Mesodermal cell (in vitro differentiated cells): ENCODE data around the gene SPSB1.

Experiments
- H3K27ac ChIP-seq: 2 replicates; pipeline ENCODE4 v1.7.0; 2013; ENCODE audit warnings: mild to moderate bottlenecking, low read depth, low read length, moderate library complexity; ENCODE audit not compliant: severe bottlenecking
- H3K36me3 ChIP-seq: 2 replicates; pipeline ENCODE4 v1.7.1; 2013; ENCODE audit warnings: mild to moderate bottlenecking, low read length, moderate library complexity; ENCODE audit not compliant: control insufficient read depth, insufficient read depth
- H3K4me1 ChIP-seq: one replicate; pipeline ENCODE4 v1.7.1; 2013; ENCODE audit warnings: mild to moderate bottlenecking, low read length; ENCODE audit not compliant: insufficient read depth, control insufficient read depth, poor library complexity, severe bottlenecking
- H3K4me3 ChIP-seq: 2 replicates; pipeline ENCODE4 v1.7.0; 2013; ENCODE audit warnings: low read length, control low read depth, mild to moderate bottlenecking; ENCODE audit not compliant: insufficient read depth, poor library complexity, severe bottlenecking; ENCODE audit errors: extremely low read depth
- H3K9me3 ChIP-seq: 2 replicates; pipeline ENCODE4 v1.7.1; 2013; ENCODE audit warnings: mild to moderate bottlenecking, low read length, moderate library complexity; ENCODE audit not compliant: control insufficient read depth
- WGBS, 2 experiments: methylation state at CpG; one replicate each; pipeline ENCODE4 v1.1.5; 2013; ENCODE audit warnings: missing lambda C conversion rate in 2 of 2; ENCODE audit not compliant: insufficient coverage in 2 of 2; 5-methylcytosine and 5-hydroxymethylcytosine counted together

SPSB1 gene

DNA sequence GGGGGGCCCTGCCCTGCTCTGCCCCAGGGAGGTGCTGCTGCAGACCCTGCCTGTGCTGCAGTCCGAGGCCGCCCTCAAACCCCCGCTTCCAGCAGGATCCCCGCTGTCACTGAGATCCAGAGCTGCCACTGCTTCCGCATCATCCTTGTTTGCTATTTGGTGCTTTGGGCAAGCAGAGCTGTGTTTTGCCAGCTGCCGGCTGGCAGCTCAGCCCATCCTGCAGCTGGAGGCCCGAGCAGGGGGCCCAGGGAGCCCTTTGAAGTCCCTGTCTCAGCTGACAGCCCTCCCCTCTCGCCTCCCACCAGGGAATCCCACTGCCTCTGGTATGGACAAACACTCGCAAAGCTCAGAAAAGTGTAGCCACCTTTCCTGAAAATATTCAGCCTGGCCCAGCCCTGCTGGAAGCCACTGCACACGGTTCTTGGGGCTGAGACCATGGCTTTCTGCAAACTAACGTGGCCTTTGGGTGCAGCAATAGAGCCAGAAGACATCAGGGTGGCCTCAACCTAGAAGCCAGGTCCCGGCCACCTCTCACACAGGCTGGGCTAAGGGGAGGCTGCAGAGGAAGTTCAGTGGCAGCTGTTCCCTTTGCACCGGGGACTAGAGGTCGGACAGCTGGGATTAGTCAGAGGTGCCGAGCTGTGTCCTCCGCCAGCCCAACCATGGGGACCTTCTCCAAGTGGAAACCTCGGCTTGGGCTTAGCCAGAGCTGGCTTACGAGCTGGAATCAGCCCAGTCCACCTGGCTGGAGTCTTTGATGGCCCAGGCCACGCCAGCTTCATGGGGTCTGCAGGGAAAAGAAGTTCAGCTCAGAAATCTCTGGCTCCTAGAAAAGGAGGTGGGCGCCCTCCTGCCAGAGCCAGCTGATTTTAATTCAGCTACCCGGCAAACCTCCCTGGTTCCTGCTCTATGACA, 107.1 kb downstream of the SPSB1 start:
- 69 to 72% methylated on average over 19 of the region's 21 CpGs for WGBS, 2 experiments
- H3K36me3 ChIP-seq, result no peaks in the 10 kb centered on the region
- H3K4me3 ChIP-seq, result no peak overlapping the region
- H3K9me3 ChIP-seq, result peaks cover 6% of the 10 kb centered on the region
- H3K27ac ChIP-seq, result no peak overlapping the region
- peaks cover 45% of the 10 kb centered on the region for H3K4me1 ChIP-seq

DNA sequence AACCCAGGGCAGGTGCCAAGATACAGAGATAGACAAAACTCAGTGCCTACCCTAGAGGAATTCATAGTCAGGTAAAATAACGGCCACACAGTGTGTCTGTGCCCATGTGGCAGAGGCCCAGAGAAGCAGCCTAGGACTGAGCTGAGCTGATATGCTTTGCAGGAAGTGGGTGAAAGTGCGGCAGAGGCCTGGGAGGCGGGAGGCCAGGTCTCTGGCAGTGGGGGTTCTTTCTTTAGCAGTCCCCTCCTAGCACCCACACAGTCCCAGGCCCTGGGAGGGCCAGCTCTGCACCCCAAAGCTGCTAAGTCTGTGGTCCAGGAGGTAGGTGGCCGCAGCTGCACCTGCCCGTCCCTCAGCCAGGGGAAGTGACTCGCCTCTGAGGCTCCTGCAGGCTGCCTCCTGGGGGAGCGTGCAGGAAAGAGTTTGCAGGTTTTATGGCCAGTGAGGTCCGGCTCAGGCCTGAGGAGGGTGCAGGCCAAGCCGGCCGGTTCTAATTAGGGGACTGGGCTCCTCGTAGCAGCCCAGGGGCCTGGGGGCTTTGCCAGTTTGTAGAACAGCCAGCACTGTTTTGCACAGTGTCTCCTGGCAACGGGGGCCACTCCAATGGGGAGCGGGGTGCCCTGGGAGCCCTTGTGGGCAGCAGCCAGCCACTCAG, 107.9 kb downstream of the SPSB1 start:
- Histone ChIP-seq H3K4me3 (no peak overlapping the region), H3K9me3 (no peaks in the 10 kb centered on the region), H3K27ac (no peak overlapping the region), H3K36me3 (no peaks in the 10 kb centered on the region), H3K4me1 (peaks cover 45% of the 10 kb centered on the region)
- 81 to 85% methylated on average over 11 to 13 of the region's 13 CpGs for WGBS, 2 experiments

DNA sequence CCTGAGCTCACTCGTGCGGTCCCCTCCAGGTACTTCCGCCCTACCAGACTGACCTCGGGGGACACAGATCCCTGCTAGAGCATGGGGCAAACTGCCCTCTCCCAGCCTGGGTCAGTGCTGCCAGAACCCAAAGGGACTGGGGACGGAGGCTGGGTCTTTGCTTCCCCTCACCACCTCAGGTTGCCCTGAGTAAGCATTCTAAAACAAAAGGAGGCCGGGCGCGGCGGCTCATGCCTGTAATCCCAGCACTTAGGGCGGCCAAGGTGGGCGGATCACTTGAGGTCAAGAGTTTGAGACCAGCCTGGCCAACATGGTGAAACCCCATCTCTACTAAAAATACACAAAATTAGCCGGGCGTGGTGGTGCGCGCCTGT, 108.4 kb downstream of the SPSB1 start:
- H3K4me1 ChIP-seq, result peaks cover 45% of the 10 kb centered on the region
- no peaks in the 10 kb centered on the region for H3K9me3 ChIP-seq
- H3K36me3 ChIP-seq, result no peaks in the 10 kb centered on the region
- no peak overlapping the region for H3K4me3 ChIP-seq
- no peak overlapping the region for H3K27ac ChIP-seq
- WGBS, 2 experiments, result 95 to 99% methylated on average over 11 to 15 of the region's 15 CpGs

DNA sequence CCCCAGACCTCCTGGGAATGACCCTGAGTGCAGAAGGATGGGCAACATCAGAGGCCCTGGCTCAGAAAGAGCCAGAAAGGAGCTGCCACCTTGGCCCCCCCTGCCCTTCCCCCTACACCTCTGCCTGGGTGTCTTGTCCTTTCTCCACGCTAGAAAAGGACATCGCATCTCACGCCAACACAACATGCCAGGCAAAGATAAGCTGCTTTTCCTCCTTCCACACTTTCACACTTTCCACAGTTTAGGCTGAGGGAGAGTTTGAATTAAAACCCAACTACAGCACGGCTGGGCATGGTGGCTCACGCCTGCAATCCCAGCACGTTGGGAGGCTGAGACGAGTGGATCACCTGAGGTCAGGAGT, 109.5 kb downstream of the SPSB1 start:
- Histone ChIP-seq H3K27ac (peak overlapping the region; percentile 62), H3K4me3 (no peak overlapping the region), H3K4me1 (peaks cover 45% of the 10 kb centered on the region), H3K9me3 (no peaks in the 10 kb centered on the region), H3K36me3 (no peaks in the 10 kb centered on the region)
- 93 to 97% methylated on average over 4 of the region's 7 CpGs for WGBS, 2 experiments

DNA sequence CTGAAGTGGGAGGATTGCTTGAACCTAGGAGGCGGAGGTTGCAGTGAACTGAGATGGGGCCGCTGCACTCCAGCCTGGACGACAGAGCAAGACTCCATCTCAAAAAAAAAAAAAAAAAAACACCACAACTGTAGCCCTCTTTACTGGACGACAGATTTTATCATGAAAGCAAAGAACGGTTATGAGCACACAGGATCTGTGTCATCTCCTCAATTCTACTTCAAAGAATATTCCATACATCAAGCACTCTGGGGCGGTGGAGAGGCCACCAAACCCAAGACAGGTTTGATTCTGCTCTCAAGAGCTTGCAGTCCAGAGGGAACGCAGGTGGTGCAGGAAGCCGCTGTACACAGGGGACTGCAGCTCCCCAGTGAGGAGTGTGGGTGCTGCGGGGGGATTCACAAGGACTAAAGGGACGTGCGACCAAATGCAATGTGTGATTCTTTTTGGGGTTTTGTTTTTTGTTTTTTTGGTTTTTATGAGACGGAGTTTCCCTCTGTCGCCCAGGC, 110.1 kb downstream of the SPSB1 start:
- 98 to 100% methylated on average over 8 to 10 of the region's 13 CpGs for WGBS, 2 experiments
- no peaks in the 10 kb centered on the region for H3K36me3 ChIP-seq

DNA sequence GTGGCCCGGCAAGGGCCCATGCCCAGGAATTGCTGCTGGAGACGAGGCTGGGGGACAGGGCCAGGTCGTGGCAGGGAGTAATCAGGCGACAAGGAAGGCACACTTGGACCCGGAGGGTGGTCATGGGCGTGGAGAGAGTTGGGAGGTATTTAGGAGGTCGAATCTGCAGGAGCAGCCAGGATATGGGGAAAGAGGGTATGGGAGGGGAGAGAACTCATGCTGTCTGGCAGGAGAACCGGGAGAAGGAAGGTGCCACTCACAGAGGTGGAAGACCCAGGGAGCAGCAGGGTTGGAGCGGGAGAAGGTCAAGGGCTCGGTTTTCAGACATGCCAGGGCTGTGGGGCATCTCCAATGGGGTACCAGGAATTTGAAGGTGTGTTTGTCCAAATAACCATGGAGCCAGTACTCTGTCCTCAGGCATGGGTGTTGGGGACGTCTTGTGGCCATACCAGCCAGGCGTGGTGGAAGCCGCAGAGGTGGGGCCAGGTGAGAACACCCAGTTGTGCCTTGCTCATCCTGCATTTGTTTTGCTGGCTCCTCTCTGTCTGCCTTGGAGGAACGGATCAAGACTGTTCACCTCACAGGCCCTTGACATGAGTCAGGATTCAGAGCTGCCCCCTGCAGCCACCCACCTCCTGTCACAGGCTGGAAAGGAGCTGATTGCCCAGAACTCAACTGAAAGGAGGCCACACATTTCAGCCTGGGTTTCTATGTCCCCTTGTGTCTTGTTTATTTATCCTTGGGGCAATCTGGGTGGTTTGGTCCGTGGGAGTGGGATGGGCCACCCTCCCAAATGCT, 111.6 kb downstream of the SPSB1 start:
- Histone ChIP-seq H3K4me1 (peaks cover 34% of the 10 kb centered on the region), H3K27ac (no peak overlapping the region), H3K36me3 (no peaks in the 10 kb centered on the region), H3K9me3 (no peaks in the 10 kb centered on the region), H3K4me3 (no peak overlapping the region)
- 89 to 91% methylated on average over 12 to 15 of the region's 15 CpGs for WGBS, 2 experiments

More for the DNA sequence above, 110.1 kb downstream of the SPSB1 start:
- Histone ChIP-seq H3K9me3 (no peaks in the 10 kb centered on the region), H3K27ac (no peak overlapping the region), H3K4me3 (no peak overlapping the region), H3K4me1 (peaks cover 41% of the 10 kb centered on the region)

DNA sequence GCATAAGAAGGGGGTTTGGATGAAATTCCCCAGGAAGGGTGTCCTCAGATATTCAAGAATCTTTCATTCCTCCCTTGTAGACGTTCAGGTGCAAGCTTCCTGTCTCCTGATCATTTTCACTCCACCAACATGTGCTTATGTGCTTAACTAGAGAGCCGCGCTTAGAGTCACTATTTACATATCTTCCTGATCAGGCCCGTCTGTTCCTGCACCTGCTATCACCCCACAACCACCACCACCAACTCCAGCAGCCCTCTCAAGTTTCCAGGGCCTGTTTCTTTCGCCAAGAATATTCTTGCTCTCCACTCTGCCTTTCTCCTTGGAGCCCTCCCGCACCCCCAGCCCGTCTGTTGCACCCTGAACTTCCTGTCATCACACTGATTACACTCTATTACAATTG, 113.4 kb downstream of the SPSB1 start:
- Histone ChIP-seq H3K4me3 (no peak overlapping the region), H3K9me3 (no peaks in the 10 kb centered on the region), H3K36me3 (no peaks in the 10 kb centered on the region), H3K4me1 (peaks cover 16% of the 10 kb centered on the region), H3K27ac (no peak overlapping the region)
- WGBS, 2 experiments, result 83 to 93% methylated on average over 6 to 7 of the region's 7 CpGs

DNA sequence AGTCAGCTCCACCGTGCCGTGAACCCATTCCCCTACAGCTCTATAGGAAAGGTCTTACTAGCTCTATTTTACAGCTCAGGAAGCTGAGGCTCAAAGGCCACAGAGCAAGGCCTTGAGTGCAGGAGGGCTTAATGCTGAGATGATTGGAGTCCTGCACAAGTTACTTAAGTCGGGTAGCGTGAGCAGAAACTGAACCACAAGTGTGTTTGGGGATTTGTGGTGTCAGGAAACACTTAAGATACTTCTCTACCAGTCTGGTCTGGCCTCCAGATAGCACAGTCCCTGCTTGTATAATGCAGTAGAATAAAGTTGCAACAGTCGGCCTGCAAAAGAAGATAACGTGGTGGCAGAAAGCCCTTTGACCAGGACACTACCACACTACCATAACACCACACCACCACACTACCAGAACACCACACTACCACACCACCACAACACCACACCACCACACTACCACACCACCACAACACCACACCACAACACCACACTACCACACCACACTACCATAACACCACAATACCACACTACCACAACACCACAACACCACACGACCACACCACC, 118.1 kb downstream of the SPSB1 start:
- H3K4me1 ChIP-seq, result peaks cover 19% of the 10 kb centered on the region
- no peaks in the 10 kb centered on the region for H3K36me3 ChIP-seq
- 74 to 100% methylated on average over 2 to 3 of the region's 7 CpGs for WGBS, 2 experiments
- H3K4me3 ChIP-seq, result no peak overlapping the region
- H3K27ac ChIP-seq, result peak overlapping the region; percentile 33
- no peaks in the 10 kb centered on the region for H3K9me3 ChIP-seq

DNA sequence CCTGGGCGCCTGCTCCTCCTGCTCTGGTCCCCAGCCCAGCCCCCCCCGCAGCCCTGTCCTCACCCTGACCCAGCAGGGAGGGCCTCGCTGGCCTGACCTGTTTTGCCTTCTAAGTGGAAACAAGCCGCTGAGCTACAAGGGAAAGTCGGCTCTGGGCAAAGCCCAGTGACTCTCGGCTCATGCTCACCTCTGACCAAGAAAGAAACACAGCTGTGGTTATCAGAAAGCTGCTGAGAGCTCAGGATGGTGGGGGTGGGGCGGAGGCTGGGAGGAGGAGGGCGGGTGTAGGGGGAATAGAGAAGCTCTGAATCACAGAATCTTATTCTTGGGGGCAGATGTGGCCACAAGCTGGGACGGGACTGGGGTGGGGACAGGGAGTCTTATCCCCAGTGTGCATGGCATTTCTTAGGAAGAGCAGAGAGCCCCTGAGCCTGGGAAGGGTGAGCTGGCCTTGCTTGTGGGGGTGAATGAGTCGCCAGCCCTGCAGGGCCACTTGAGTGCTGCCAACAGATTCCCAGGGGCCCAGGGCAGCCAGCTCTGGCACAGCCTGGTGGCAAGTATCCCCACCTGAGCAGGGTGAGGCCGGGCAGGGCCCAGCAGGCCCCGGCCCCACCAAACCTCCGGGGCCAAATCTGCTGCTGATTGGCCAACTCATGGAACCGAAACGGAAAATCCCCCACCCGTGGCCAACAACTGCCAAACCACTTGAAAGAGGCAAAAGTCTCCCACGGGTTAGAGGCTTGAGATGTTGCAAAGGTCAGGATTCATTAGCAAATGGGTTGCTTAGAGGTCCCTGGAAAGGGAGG, 120.6 kb downstream of the SPSB1 start:
- Histone ChIP-seq H3K9me3 (no peaks in the 10 kb centered on the region), H3K36me3 (no peaks in the 10 kb centered on the region), H3K4me3 (no peak overlapping the region), H3K27ac (peak overlapping the region; percentile 84), H3K4me1 (peaks cover 19% of the 10 kb centered on the region)
- WGBS, 2 experiments, result 40 to 53% methylated on average over 9 to 12 of the region's 17 CpGs

DNA sequence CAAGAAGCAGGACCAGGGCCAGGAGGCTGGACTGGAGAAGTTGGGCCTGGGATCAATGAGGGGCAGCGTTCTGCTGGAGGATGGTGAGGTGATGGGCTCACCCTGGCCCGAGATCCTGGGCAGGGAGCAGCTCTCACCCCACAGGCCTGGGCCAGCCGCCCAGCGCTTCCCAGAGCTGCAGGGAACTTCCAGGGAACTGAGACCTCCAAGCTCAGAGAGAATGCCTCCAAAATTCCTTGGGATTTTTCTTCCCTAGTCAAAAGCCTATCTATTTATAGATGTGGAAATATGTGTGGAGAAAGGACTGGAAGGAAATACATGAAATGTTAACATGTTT, 121.2 kb downstream of the SPSB1 start:
- H3K36me3 ChIP-seq, result no peaks in the 10 kb centered on the region
- no peak overlapping the region for H3K4me3 ChIP-seq
- H3K4me1 ChIP-seq, result peaks cover 19% of the 10 kb centered on the region
- H3K27ac ChIP-seq, result peak overlapping the region; percentile 84
- H3K9me3 ChIP-seq, result no peaks in the 10 kb centered on the region
- 73 to 80% methylated on average over 1 to 4 of the region's 4 CpGs for WGBS, 2 experiments
